ENCODE results near the gene GALNT18. TPM values are rescaled to one million over a fixed set of nuclear protein-coding genes. Genes with fewer than 3 reads are reported as not detected.

The GALNT18 gene
- total RNA-seq, 5 donors from 2014 or later (not counting 1 experiment from before 2014, with no cell fraction given): 0.10 to 0.15 TPM; not detected in 3

DNA sequence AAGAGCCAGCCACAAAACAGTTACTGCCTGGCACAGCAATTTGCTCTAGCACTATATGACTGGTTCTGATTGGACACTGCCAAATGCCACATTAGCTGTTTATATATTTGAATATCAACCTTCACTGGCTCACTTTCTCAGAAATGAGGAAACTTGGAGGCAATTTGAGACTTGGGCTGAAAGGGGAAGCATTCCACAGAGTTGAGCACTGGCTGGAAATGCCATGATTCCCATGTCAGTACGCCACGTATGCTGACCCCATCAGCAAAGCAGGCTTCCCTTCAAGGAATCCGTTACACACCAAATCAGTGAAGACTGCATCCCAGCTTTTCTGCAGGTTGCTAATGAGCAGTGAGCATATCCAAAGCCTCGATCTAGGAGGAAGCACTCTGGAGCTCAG lies 34.7 kb downstream of the GALNT18 start:
- Mint-ChIP-seq H3K27me3 (no peaks in the 10 kb centered on the region), H3K4me3 (no peak overlapping the region), H3K4me1 (no peaks in the 10 kb centered on the region), H3K27ac (peak overlapping the region in 1 of 2 donors; percentile 33), H3K9me3 (no peaks in the 10 kb centered on the region), H3K36me3 (no peaks in the 10 kb centered on the region)
- Histone ChIP-seq H3K27ac (ENCODE audit: low read length) (no peak overlapping the region), H3K4me1 (ENCODE audit: control insufficient read depth in 1 of 2, extremely low read depth in 1 of 2, insufficient read depth in 2 of 2, low read length in 2 of 2) (no peaks in the 10 kb centered on the region), H3K36me3 (ENCODE audit: control insufficient read depth in 2 of 2, extremely low read depth in 1 of 2, insufficient read depth in 1 of 2, low read length in 1 of 2) (no peaks in the 10 kb centered on the region), H3K4me3 (ENCODE audit: control insufficient read depth in 1 of 2, extremely low read depth in 1 of 2, low read length in 1 of 2) (no peak overlapping the region), H3K9me3 (no peaks in the 10 kb centered on the region), H3K27me3 (replicated peaks in 1 of 2; ENCODE audit: control insufficient read depth in 2 of 2, extremely low read depth in 1 of 2, insufficient read depth in 2 of 2, low read length in 1 of 2) (no peaks in the 10 kb centered on the region)
- WGBS (ENCODE audit: insufficient coverage): 95% methylated on average over 4 of the region's 4 CpGs
- DNase-seq (no peak), ATAC-seq (replicated peaks in 1 of 4) (no peak)
- POLR2A ChIA-PET: no interaction called here
- CTCF ChIA-PET: no interaction called here

- Mint-ChIP-seq H3K4me1 (no peaks in the 10 kb centered on the region), H3K4me3 (no peak overlapping the region), H3K9me3 (no peaks in the 10 kb centered on the region), H3K27ac (no peak overlapping the region), H3K36me3 (no peaks in the 10 kb centered on the region), H3K27me3 (no peaks in the 10 kb centered on the region)
- POLR2A ChIA-PET: no interaction called here
- no peaks in the 10 kb centered on the region for H3K27me3 ChIP-seq (replicated peaks in 1 of 2; ENCODE audit: control insufficient read depth in 2 of 2, extremely low read depth in 1 of 2, insufficient read depth in 2 of 2, low read length in 1 of 2)
- ATAC-seq (replicated peaks in 1 of 4) (no peak), DNase-seq (no peak)
- no peak overlapping the region for H3K27ac ChIP-seq (ENCODE audit: low read length)
- H3K4me1 ChIP-seq (ENCODE audit: control insufficient read depth in 1 of 2, extremely low read depth in 1 of 2, insufficient read depth in 2 of 2, low read length in 2 of 2): no peaks in the 10 kb centered on the region
- no peaks in the 10 kb centered on the region for H3K36me3 ChIP-seq (ENCODE audit: control insufficient read depth in 2 of 2, extremely low read depth in 1 of 2, insufficient read depth in 1 of 2, low read length in 1 of 2)
- H3K9me3 ChIP-seq: no peaks in the 10 kb centered on the region
- H3K4me3 ChIP-seq (ENCODE audit: control insufficient read depth in 1 of 2, extremely low read depth in 1 of 2, low read length in 1 of 2): no peak overlapping the region
- WGBS (ENCODE audit: insufficient coverage): 81% methylated on average over 3 of the region's 7 CpGs
- CTCF ChIA-PET: no interaction called here
These were observed 35.3 kb downstream of the GALNT18 start for GRCh38 chr11:11586465-11586864.

- no peaks in the 10 kb centered on the region for H3K36me3 Mint-ChIP-seq
- H3K9me3 Mint-ChIP-seq: no peaks in the 10 kb centered on the region
- no peaks in the 10 kb centered on the region for H3K27me3 ChIP-seq (replicated peaks in 1 of 2; ENCODE audit: control insufficient read depth in 2 of 2, extremely low read depth in 1 of 2, insufficient read depth in 2 of 2, low read length in 1 of 2)
- H3K27ac ChIP-seq (ENCODE audit: low read length): no peak overlapping the region
- no peak overlapping the region for H3K4me3 Mint-ChIP-seq
- ChIA-PET POLR2A (no interaction called here), CTCF (interaction anchor here in 1 of 2 donors (0.5 kb wide), 1 partner anchor 1800 kb away, joined by 3 read pairs; no protein-coding TSS in a partner anchor)
- H3K9me3 ChIP-seq: no peaks in the 10 kb centered on the region
- H3K27ac Mint-ChIP-seq: no peak overlapping the region
- ATAC-seq (replicated peaks in 1 of 4) (no peak), DNase-seq (no peak)
- WGBS (ENCODE audit: insufficient coverage): no CpG with 5 or more reads among the region's 1 CpG
- no peak overlapping the region for H3K4me3 ChIP-seq (ENCODE audit: control insufficient read depth in 1 of 2, extremely low read depth in 1 of 2, low read length in 1 of 2)
- H3K36me3 ChIP-seq (ENCODE audit: control insufficient read depth in 2 of 2, extremely low read depth in 1 of 2, insufficient read depth in 1 of 2, low read length in 1 of 2): no peaks in the 10 kb centered on the region
- H3K27me3 Mint-ChIP-seq: no peaks in the 10 kb centered on the region
- no peaks in the 10 kb centered on the region for H3K4me1 Mint-ChIP-seq
- H3K4me1 ChIP-seq (ENCODE audit: control insufficient read depth in 1 of 2, extremely low read depth in 1 of 2, insufficient read depth in 2 of 2, low read length in 2 of 2): no peaks in the 10 kb centered on the region
These were observed 36.9 kb downstream of the GALNT18 start for GRCh38 chr11:11584937-11585336.

DNA sequence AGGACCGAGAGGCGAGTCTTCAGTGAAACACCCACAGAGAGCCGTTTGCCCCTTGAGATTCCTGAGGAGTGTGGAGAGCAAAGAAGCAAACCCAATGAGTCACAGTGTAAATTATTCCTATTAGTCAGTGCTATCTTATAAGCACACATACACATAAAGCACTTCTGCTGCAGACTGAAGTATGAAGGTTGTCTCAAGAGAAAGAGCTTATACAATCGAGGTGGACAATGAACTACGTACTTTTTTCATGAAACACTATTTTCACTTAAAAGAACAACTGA lies 37.3 kb downstream of the GALNT18 start:
- no peaks in the 10 kb centered on the region for H3K36me3 Mint-ChIP-seq
- ChIA-PET POLR2A (no interaction called here), CTCF (interaction anchor here in 1 of 2 donors (0.5 kb wide), 1 partner anchor 1801 kb away, joined by 3 read pairs; no protein-coding TSS in a partner anchor)
- no peak for DNase-seq
- H3K27me3 Mint-ChIP-seq: no peaks in the 10 kb centered on the region
- WGBS (ENCODE audit: insufficient coverage): no CpG with 5 or more reads among the region's 5 CpGs
- Histone ChIP-seq H3K27me3 (replicated peaks in 1 of 2; ENCODE audit: control insufficient read depth in 2 of 2, extremely low read depth in 1 of 2, insufficient read depth in 2 of 2, low read length in 1 of 2) (no peaks in the 10 kb centered on the region), H3K27ac (ENCODE audit: low read length) (no peak overlapping the region), H3K36me3 (ENCODE audit: control insufficient read depth in 2 of 2, extremely low read depth in 1 of 2, insufficient read depth in 1 of 2, low read length in 1 of 2) (no peaks in the 10 kb centered on the region), H3K9me3 (no peaks in the 10 kb centered on the region), H3K4me3 (ENCODE audit: control insufficient read depth in 1 of 2, extremely low read depth in 1 of 2, low read length in 1 of 2) (no peak overlapping the region), H3K4me1 (ENCODE audit: control insufficient read depth in 1 of 2, extremely low read depth in 1 of 2, insufficient read depth in 2 of 2, low read length in 2 of 2) (no peaks in the 10 kb centered on the region)
- no peak for ATAC-seq (replicated peaks in 1 of 4)
- no peaks in the 10 kb centered on the region for H3K4me1 Mint-ChIP-seq
- H3K9me3 Mint-ChIP-seq: no peaks in the 10 kb centered on the region
- H3K27ac Mint-ChIP-seq: no peak overlapping the region
- no peak overlapping the region for H3K4me3 Mint-ChIP-seq

- POLR2A ChIA-PET: no interaction called here
- CTCF ChIA-PET: interaction anchor here in 1 of 2 donors (0.5 kb wide), 1 partner anchor 1801 kb away, joined by 3 read pairs; no protein-coding TSS in a partner anchor
These were observed 37.8 kb downstream of the GALNT18 start for GRCh38 chr11:11583801-11584529.

DNA sequence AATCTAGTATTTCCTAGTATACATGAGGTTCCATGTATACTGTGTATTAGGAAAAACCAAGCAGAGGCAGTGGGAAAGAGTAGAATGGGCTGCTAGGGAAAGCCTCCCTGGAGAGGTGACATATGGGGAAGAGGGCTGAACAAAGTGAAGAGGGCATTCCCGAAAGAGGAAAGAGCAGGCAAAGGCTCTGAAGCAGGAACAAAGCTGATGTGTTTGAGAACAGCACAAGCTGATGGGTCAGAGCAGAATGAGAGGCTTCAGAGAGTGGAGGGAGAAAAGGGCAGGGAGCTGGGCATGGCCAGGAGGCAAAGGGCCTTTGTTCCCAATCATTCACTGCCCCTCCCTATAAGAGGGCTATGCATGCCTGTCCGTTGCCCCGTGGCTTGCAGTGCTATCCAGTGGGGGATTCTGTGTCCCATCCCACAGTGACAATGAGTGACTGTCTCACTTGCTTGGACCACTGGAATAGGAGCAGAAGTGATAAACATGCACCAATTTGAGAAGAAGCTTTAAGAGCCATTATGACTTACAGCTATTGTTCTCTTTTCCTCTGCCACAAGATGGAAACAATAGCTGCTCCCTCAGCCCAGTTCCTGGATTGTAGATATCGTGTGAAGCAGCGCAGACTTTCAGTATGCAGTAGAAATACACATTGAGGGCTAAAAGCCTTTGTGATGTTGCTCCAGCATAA lies 39.6 kb downstream of the GALNT18 start:
- Mint-ChIP-seq H3K27me3 (peaks cover 0 to 3% of the 10 kb centered on the region in 2 donors), H3K36me3 (no peaks in the 10 kb centered on the region), H3K9me3 (no peaks in the 10 kb centered on the region), H3K4me3 (no peak overlapping the region), H3K4me1 (peaks cover 0 to 3% (median 0%) of the 10 kb centered on the region in 3 donors), H3K27ac (no peak overlapping the region)
- POLR2A ChIA-PET: no interaction called here
- peaks cover 0 to under 1% of the 10 kb centered on the region in 2 experiments for H3K4me1 ChIP-seq (ENCODE audit: control insufficient read depth in 1 of 2, extremely low read depth in 1 of 2, insufficient read depth in 2 of 2, low read length in 2 of 2)
- no peak overlapping the region for H3K27ac ChIP-seq (ENCODE audit: low read length)
- no peak for ATAC-seq (replicated peaks in 1 of 4)
- no peak overlapping the region for H3K4me3 ChIP-seq (ENCODE audit: control insufficient read depth in 1 of 2, extremely low read depth in 1 of 2, low read length in 1 of 2)
- H3K9me3 ChIP-seq: no peaks in the 10 kb centered on the region
- no peaks in the 10 kb centered on the region for H3K36me3 ChIP-seq (ENCODE audit: control insufficient read depth in 2 of 2, extremely low read depth in 1 of 2, insufficient read depth in 1 of 2, low read length in 1 of 2)
- DNase-seq: no peak
- 82% methylated on average over 3 of the region's 5 CpGs for WGBS (ENCODE audit: insufficient coverage)
- CTCF ChIA-PET: no interaction called here
- peaks cover 0 to 5% of the 10 kb centered on the region in 2 experiments for H3K27me3 ChIP-seq (replicated peaks in 1 of 2; ENCODE audit: control insufficient read depth in 2 of 2, extremely low read depth in 1 of 2, insufficient read depth in 2 of 2, low read length in 1 of 2)

More at GRCh38 chr11:11583801-11584529, 37.8 kb downstream of the GALNT18 start:
- H3K9me3 Mint-ChIP-seq: no peaks in the 10 kb centered on the region
- no peaks in the 10 kb centered on the region for H3K36me3 Mint-ChIP-seq
- no peak overlapping the region for H3K4me3 Mint-ChIP-seq
- DNase-seq (no peak), ATAC-seq (replicated peaks in 1 of 4) (no peak)
- no peaks in the 10 kb centered on the region for H3K27me3 Mint-ChIP-seq
- H3K36me3 ChIP-seq (ENCODE audit: control insufficient read depth in 2 of 2, extremely low read depth in 1 of 2, insufficient read depth in 1 of 2, low read length in 1 of 2): no peaks in the 10 kb centered on the region
- peaks cover 0 to 2% of the 10 kb centered on the region in 2 experiments for H3K27me3 ChIP-seq (replicated peaks in 1 of 2; ENCODE audit: control insufficient read depth in 2 of 2, extremely low read depth in 1 of 2, insufficient read depth in 2 of 2, low read length in 1 of 2)
- H3K4me1 Mint-ChIP-seq: no peaks in the 10 kb centered on the region
- no peak overlapping the region for H3K4me3 ChIP-seq (ENCODE audit: control insufficient read depth in 1 of 2, extremely low read depth in 1 of 2, low read length in 1 of 2)
- H3K9me3 ChIP-seq: no peaks in the 10 kb centered on the region
- no peak overlapping the region for H3K27ac ChIP-seq (ENCODE audit: low read length)
- H3K27ac Mint-ChIP-seq: no peak overlapping the region
- H3K4me1 ChIP-seq (ENCODE audit: control insufficient read depth in 1 of 2, extremely low read depth in 1 of 2, insufficient read depth in 2 of 2, low read length in 2 of 2): no peaks in the 10 kb centered on the region
- 82% methylated on average over 4 of the region's 9 CpGs for WGBS (ENCODE audit: insufficient coverage)
